Peyer's patch (tissue), 4 donors: Measurements from ENCODE around the gene CASZ1.

Experiments
- CTCF ChIP-seq, 6 experiments: fragments of 450-650 bp in 4 of 6; fragments of 200-600 bp in 2 of 6; sonication (generic) in 1 of 6; IDR thresholded peaks; one replicate each; pipeline ENCODE4 v1.5.1; 2017 to 2019; ENCODE audit warnings: antibody characterized with exemption in 6 of 6, mild to moderate bottlenecking in 3 of 6, moderate library complexity in 1 of 6
- POLR2A ChIP-seq, 2 donors: fragments of 450-650 bp; IDR thresholded peaks; one replicate each; pipeline ENCODE4 v1.5.1; 2017; ENCODE audit warnings: antibody characterized with exemption in 2 of 2, mild to moderate bottlenecking in 2 of 2, moderate library complexity in 2 of 2

GRCh38 chr1:10785728-10786638, 10.5 kb downstream of the CASZ1 start:
- TF ChIP-seq POLR2A (IDR thresholded peaks at IDR 0.05) = no peak
- no peak for TF ChIP-seq CTCF (IDR thresholded peaks at IDR 0.05)
